ENCODE results near the gene CYP2R1.
"Not testable (repeated sequence)": the region's sequence is repeated elsewhere in the genome, so short reads cannot be mapped to it uniquely, and the experiment has no call there.

CYP2R1 gene

GRCh38 chr11:14882196-14882595 is 9.8 kb downstream of the CYP2R1 start:
- no peak for DNase-seq (ENCODE audit: low spot score)
- in situ Hi-C loops (cut with MboI; ENCODE audit: low sequenced_read_pairs, unreplicated experiment), result no loop called here
- no peak for TF ChIP-seq CTCF (IDR thresholded peaks at IDR 0.05; ENCODE audit: borderline replicate concordance, control extremely low read depth, extremely low read depth, insufficient read depth, missing control alignments)

- no peak for TF ChIP-seq CTCF (IDR thresholded peaks at IDR 0.05; ENCODE audit: borderline replicate concordance, control extremely low read depth, extremely low read depth, insufficient read depth, missing control alignments)
- DNase-seq (ENCODE audit: low spot score), result no peak
- in situ Hi-C loops (cut with MboI; ENCODE audit: low sequenced_read_pairs, unreplicated experiment), result no loop called here
These were observed 10.3 kb downstream of the CYP2R1 start for GRCh38 chr11:14881576-14882193.

GRCh38 chr11:14875163-14875562 is 16.9 kb downstream of the CYP2R1 start:
- no peak for TF ChIP-seq CTCF (IDR thresholded peaks at IDR 0.05; ENCODE audit: borderline replicate concordance, control extremely low read depth, extremely low read depth, insufficient read depth, missing control alignments)
- no peak for DNase-seq (ENCODE audit: low spot score)
- in situ Hi-C loops (cut with MboI; ENCODE audit: low sequenced_read_pairs, unreplicated experiment), result no loop called here

- no peak for DNase-seq (ENCODE audit: low spot score)
- TF ChIP-seq CTCF (IDR thresholded peaks at IDR 0.05; ENCODE audit: borderline replicate concordance, control extremely low read depth, extremely low read depth, insufficient read depth, missing control alignments), result no peak
- in situ Hi-C loops (cut with MboI; ENCODE audit: low sequenced_read_pairs, unreplicated experiment), result no loop called here
These were observed 18.4 kb downstream of the CYP2R1 start for GRCh38 chr11:14873632-14874031.

- in situ Hi-C loops (cut with MboI; ENCODE audit: low sequenced_read_pairs, unreplicated experiment), result no loop called here
- TF ChIP-seq CTCF (IDR thresholded peaks at IDR 0.05; ENCODE audit: borderline replicate concordance, control extremely low read depth, extremely low read depth, insufficient read depth, missing control alignments), result no peak
- DNase-seq (ENCODE audit: low spot score), result no peak
These were observed 20.0 kb downstream of the CYP2R1 start for GRCh38 chr11:14872032-14872431.

- DNase-seq (ENCODE audit: low spot score); in situ Hi-C loops (cut with MboI; ENCODE audit: low sequenced_read_pairs, unreplicated experiment): not testable (repeated sequence)
These were observed 28.3 kb downstream of the CYP2R1 start for GRCh38 chr11:14863775-14864174.

- in situ Hi-C loops (cut with MboI; ENCODE audit: low sequenced_read_pairs, unreplicated experiment), result no loop called here
- no peak for DNase-seq (ENCODE audit: low spot score)
- TF ChIP-seq CTCF (IDR thresholded peaks at IDR 0.05; ENCODE audit: borderline replicate concordance, control extremely low read depth, extremely low read depth, insufficient read depth, missing control alignments), result no peak
These were observed 30.4 kb downstream of the CYP2R1 start for GRCh38 chr11:14861680-14862079.

All from GM13976 (cell line).